IPS-11a (cell line): ENCODE data around the gene CRB1.
"Not testable (repeated sequence)": the region's sequence is repeated elsewhere in the genome, so short reads cannot be mapped to it uniquely, and the experiment has no call there.

Experiments used
- H3K4me3 ChIP-seq: one replicate; pipeline ENCODE4 v1.5.1; 2013; ENCODE audit warnings: low read depth, low read length, control low read depth

The CRB1 gene

GRCh38 chr1:197451381-197451780, 183.3 kb downstream of the CRB1 start:
- no peak overlapping the region for H3K4me3 ChIP-seq

- H3K4me3 ChIP-seq = no peak overlapping the region
These were observed 185.5 kb downstream of the CRB1 start for GRCh38 chr1:197453376-197454058.

- H3K4me3 ChIP-seq = no peak overlapping the region
These were observed 194.5 kb downstream of the CRB1 start for GRCh38 chr1:197462539-197462938.

GRCh38 chr1:197463142-197463541, 195.1 kb downstream of the CRB1 start:
- H3K4me3 ChIP-seq = no peak overlapping the region

GRCh38 chr1:197464044-197464443, 196.0 kb downstream of the CRB1 start:
- H3K4me3 ChIP-seq = no peak overlapping the region

- no peak overlapping the region for H3K4me3 ChIP-seq
These were observed 197.7 kb downstream of the CRB1 start for GRCh38 chr1:197465528-197466327.

GRCh38 chr1:197466813-197467212, 198.8 kb downstream of the CRB1 start:
- H3K4me3 ChIP-seq = no peak overlapping the region

GRCh38 chr1:197467881-197468280, 199.8 kb downstream of the CRB1 start:
- no peak overlapping the region for H3K4me3 ChIP-seq

- no peak overlapping the region for H3K4me3 ChIP-seq
These were observed 200.6 kb downstream of the CRB1 start for GRCh38 chr1:197468543-197469175.

GRCh38 chr1:197469620-197470210, 201.7 kb downstream of the CRB1 start:
- no peak overlapping the region for H3K4me3 ChIP-seq

GRCh38 chr1:197470330-197470729, 202.3 kb downstream of the CRB1 start:
- no peak overlapping the region for H3K4me3 ChIP-seq

- no peak overlapping the region for H3K4me3 ChIP-seq
These were observed 203.4 kb downstream of the CRB1 start for GRCh38 chr1:197471248-197471985.

- H3K4me3 ChIP-seq = no peak overlapping the region
These were observed 204.1 kb downstream of the CRB1 start for GRCh38 chr1:197472141-197472540.

GRCh38 chr1:197480446-197480845, 212.4 kb downstream of the CRB1 start:
- H3K4me3 ChIP-seq = no peak overlapping the region

- H3K4me3 ChIP-seq = no peak overlapping the region
These were observed 213.0 kb downstream of the CRB1 start for GRCh38 chr1:197481101-197481500.

GRCh38 chr1:197485790-197486189, 217.7 kb downstream of the CRB1 start:
- no peak overlapping the region for H3K4me3 ChIP-seq

- no peak overlapping the region for H3K4me3 ChIP-seq
These were observed 218.9 kb downstream of the CRB1 start for GRCh38 chr1:197486946-197487345.

- not testable (repeated sequence) for H3K4me3 ChIP-seq
These were observed 223.5 kb downstream of the CRB1 start for GRCh38 chr1:197491505-197491904.

GRCh38 chr1:197496722-197497121, 228.7 kb downstream of the CRB1 start:
- no peak overlapping the region for H3K4me3 ChIP-seq

GRCh38 chr1:197510691-197511378, 242.8 kb downstream of the CRB1 start:
- H3K4me3 ChIP-seq = no peak overlapping the region
